GM12873 (cell line): ENCODE data around the gene PEX5L.

Experiments used
- TF ChIP-seq, protein P1 (sequence below): IDR thresholded peaks from 2 replicates; pipeline ENCODE4 v1.5.1; 2012; ENCODE audit warnings: low read depth, mild to moderate bottlenecking, moderate library complexity, low read length, control low read depth; ENCODE audit not compliant: insufficient read depth; ENCODE audit errors: missing control alignments

The PEX5L gene

DNA sequence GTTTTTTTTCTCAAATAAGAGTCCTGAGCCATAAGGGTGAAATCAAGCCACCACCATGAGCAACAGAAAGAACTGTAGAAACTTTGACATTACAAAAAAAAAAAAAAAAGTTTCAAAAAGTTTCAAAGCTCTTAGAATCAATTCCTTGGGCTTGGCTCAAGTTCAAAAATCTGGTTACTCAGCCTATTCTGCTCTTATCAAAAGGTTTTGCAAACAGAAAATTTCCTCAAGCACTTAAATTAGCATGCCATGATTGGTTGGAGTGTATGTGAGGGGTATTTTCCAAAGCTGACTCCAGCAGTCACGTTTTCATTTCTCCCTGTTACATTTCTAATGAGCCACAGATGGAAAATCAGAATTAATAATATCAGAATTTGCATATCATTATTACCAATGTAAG is 12.1 kb upstream of the PEX5L start:
- TF ChIP-seq, protein P1, sequence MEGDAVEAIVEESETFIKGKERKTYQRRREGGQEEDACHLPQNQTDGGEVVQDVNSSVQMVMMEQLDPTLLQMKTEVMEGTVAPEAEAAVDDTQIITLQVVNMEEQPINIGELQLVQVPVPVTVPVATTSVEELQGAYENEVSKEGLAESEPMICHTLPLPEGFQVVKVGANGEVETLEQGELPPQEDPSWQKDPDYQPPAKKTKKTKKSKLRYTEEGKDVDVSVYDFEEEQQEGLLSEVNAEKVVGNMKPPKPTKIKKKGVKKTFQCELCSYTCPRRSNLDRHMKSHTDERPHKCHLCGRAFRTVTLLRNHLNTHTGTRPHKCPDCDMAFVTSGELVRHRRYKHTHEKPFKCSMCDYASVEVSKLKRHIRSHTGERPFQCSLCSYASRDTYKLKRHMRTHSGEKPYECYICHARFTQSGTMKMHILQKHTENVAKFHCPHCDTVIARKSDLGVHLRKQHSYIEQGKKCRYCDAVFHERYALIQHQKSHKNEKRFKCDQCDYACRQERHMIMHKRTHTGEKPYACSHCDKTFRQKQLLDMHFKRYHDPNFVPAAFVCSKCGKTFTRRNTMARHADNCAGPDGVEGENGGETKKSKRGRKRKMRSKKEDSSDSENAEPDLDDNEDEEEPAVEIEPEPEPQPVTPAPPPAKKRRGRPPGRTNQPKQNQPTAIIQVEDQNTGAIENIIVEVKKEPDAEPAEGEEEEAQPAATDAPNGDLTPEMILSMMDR = no peak

DNA sequence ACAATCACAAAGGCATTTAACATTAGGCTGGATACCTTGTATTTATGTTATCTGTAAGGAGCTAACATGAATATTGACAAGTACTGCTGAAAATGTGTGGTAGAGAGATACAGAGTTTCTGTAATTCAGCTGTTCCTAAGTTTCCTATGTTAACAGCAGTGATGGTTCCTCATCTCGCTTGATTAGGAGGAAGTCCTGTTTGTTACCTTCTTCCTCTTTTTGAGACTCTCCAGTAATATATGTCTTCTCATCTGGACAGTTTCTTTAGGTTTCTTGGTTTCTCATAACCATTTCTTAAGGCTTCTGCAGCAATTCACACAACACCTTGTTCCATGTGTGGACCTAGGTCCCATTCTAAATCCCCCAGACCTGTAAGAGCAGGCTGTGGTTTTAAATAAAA is 11.4 kb upstream of the PEX5L start:
- TF ChIP-seq, protein P1 = no peak

DNA sequence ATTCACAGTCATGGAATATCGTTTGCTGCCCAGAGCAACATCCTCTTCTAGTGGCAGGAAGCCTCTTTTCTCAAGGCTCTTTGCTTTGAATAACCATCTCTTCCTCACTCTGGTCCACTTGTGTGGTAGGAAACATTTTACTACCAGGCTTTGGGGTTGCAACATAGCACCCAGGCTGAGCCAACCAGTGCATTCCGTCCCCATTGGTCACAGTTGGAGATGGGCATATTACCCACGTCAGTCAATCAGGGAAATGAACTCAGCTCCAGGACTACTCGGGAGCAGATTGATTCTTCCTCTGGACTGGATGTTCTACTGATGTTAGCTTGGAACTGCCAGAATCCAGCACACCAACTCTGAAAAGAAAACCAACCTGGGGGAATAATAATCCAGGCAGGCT is 4.2 kb upstream of the PEX5L start:
- TF ChIP-seq, protein P1 = no peak

DNA sequence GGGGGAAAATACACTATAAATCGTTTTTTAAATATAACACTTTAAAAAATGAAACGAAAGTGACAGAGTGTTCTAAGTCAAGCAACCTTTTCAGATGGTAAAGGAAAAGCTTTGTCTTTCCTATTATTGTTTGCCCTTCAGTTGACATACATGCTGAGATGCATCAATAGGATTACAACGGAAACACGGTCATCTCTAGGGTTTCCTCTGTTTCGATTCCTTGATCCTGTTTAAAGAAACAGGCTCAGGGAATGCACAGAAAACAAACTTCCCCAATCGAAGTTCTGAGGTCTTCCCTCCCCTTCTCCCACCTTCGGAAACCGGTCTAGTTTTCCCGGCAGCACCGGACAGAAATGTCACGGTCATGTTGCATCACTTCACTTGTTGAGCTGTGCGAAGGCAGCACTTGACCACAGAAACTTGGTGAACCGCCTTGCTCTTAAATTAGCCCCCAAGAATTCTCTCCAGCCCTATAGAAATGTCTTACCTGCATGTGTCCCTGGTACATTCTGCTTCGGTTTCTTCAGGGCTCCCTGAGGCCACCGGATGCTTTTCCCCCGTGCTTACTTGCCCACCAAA is 556 bp downstream of the PEX5L start:
- TF ChIP-seq, protein P1 = no peak

DNA sequence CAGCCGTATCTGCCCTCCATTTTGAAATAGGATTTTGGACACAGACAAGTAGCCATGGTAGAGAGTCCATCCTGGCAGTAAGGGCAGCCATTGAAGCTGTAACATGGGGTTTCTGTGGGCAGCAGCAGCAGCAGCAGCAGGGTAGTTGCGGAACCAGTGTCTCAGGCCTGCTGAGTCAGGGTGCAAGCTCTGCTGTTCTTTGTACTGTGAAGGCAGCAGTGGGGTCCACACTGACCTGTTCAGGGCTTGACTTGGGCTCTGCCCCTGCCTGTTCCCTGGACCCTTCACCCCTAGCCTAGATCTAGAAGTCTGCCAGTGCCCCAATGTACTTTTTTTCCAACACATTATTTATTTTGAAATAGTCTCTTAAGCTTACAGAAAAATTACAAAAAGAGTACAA is 9.7 kb downstream of the PEX5L start:
- TF ChIP-seq, protein P1 = no peak

DNA sequence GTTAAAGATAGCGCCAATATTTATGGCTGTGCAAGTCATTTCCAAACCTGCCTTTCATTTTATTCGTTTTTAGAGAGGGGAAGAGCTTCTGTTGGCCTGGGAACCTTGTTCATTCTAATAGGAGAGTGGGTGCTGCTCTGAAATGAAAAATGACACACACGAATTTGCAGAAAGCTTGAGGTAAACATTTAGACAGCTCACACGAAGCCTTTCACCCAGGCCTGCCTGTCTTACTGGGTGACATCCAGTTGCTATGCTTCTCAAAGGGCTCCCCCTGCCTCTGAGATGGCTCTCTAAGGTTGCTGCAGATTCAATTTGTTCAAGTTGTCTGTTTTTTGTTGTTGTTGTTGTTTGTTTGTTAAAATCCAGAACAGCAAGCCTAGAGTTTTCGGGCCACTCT is 18.2 kb downstream of the PEX5L start:
- TF ChIP-seq, protein P1 = no peak

DNA sequence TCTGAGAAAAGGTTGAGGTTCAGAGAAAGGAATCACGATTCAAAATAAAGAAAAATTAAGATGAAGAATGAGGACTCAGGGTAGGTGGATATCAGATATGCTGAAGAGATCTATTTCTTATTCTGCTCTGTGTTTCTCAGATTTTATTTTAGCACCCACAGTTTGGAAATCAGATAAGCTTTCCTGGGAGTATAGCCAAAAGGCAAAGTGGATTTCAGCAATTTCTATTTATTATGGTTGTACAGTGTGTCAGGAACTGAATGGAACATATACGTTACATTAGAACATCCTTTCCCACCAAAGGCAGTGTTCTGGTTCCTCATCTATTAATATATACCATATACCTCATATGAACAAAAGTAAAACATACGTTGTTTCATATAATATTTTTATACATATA is 18.9 kb downstream of the PEX5L start:
- TF ChIP-seq, protein P1 = no peak
